ENCODE data around the gene CDK11B.

DNA sequence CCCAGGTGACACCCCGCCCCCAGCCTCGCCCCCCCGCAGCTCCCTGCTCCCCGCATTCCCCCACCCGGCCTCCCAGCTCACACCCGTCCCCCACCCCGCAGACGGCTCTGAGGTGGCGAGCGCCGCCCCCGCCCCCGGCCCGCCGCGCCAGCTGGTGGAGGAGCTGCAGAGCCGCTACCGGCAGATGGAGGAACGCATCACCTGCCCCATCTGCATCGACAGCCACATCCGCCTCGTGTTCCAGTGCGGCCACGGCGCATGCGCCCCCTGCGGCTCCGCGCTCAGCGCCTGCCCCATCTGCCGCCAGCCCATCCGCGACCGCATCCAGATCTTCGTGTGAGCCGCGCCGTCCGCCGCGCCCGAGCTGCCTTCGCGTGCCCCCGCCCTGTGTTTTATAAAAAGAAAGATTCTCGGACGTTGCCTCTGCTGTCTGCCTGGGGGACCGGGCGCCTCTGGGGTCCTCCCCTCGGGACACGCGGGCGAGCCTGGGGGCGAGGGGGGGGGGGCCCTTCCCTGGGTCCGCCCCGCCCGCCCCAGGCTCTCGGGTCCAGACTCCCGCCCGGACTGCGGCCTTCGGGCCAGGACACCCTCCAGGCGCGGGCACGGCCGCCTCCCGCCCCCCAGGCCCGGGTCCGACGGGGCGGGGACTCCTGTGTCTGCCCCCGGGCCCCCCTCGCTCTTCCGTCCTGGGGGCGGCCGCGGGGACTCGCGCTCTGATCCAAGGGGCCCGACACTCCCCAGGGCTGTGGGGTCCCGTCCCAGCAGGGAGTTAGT, 28.4 kb downstream of the CDK11B start:
- TF ChIP-seq EZH2 (IDR thresholded peaks at IDR 0.05; ENCODE audit: insufficient read depth, poor library complexity, severe bottlenecking): no peak
- no peak for TF ChIP-seq EZH2phosphoT487 (IDR thresholded peaks at IDR 0.05; ENCODE audit: insufficient read depth, low read depth)
